Neural cell (in vitro differentiated cells): ENCODE data around the gene ITGB3. TPM values are rescaled to one million over a fixed set of nuclear protein-coding genes. Genes with fewer than 3 reads are reported as not detected.

ENCODE experiments used
- H2AFZ ChIP-seq: fragments of 200-600, 300-800 bp; sonication (generic), shearing (Covaris generic); 2 replicates; pipeline ENCODE4 v1.6.0; 2014; ENCODE audit warnings: low read depth, mild to moderate bottlenecking, antibody characterized with exemption, low read length, moderate library complexity
- H3F3A ChIP-seq: fragments of 200-600 bp; shearing (Covaris generic); 2 replicates; pipeline ENCODE4 v1.6.1; 2016; ENCODE audit warnings: mild to moderate bottlenecking, moderate library complexity, mixed read lengths, antibody characterized with exemption, low read length; ENCODE audit not compliant: insufficient read depth, poor library complexity, severe bottlenecking
- H3K27ac ChIP-seq: fragments of 200-600, 300-800 bp; sonication (generic), shearing (Covaris generic); 2 replicates; pipeline ENCODE4 v1.5.1; 2014; ENCODE audit warnings: mild to moderate bottlenecking, low read length, moderate library complexity
- H3K27me3 ChIP-seq: fragments of 300-800, 200-600 bp; sonication (generic), shearing (Covaris generic); 2 replicates; pipeline ENCODE4 v1.6.0; 2014; ENCODE audit warnings: mild to moderate bottlenecking, low read depth, low read length, moderate library complexity; ENCODE audit not compliant: insufficient read depth
- H3K36me3 ChIP-seq: fragments of 300-800, 200-600 bp; sonication (generic), shearing (Covaris generic); 2 replicates; pipeline ENCODE4 v1.5.1; 2014; ENCODE audit warnings: mild to moderate bottlenecking, antibody characterized with exemption, low read length, moderate library complexity; ENCODE audit not compliant: insufficient read depth
- H3K4me2 ChIP-seq: fragments of 300-800, 200-600 bp; sonication (generic), shearing (Covaris generic); 2 replicates; pipeline ENCODE4 v1.6.0; 2014; ENCODE audit warnings: mild to moderate bottlenecking, low read length
- H3K4me3 ChIP-seq: fragments of 300-800, 200-600 bp; sonication (generic), shearing (Covaris generic); 2 replicates; pipeline ENCODE4 v1.5.1; 2014; ENCODE audit warnings: mild to moderate bottlenecking, low read length, moderate library complexity
- H3K79me2 ChIP-seq: fragments of 200-600 bp; shearing (Covaris generic); replicated peaks from 2 replicates; pipeline ENCODE4 v1.6.0; 2014; ENCODE audit warnings: mild to moderate bottlenecking, low read length, moderate library complexity; ENCODE audit not compliant: insufficient read depth
- H3K9ac ChIP-seq: fragments of 300-800, 200-600 bp; sonication (generic), shearing (Covaris generic); 2 replicates; pipeline ENCODE4 v1.6.1; 2016; ENCODE audit warnings: mild to moderate bottlenecking, low read length, mixed read lengths
- H3K9me2 ChIP-seq: fragments of 200-600 bp; shearing (Covaris generic); 2 replicates; pipeline ENCODE4 v1.6.1; 2016; ENCODE audit warnings: mild to moderate bottlenecking, low read length, mixed read lengths; ENCODE audit not compliant: insufficient read depth
- H3K9me3 ChIP-seq: fragments of 200-600, 300-800 bp; sonication (generic), shearing (Covaris generic); 2 replicates; pipeline ENCODE4 v1.6.1; 2016; ENCODE audit warnings: mild to moderate bottlenecking, mixed run types, low read length, moderate library complexity, mixed read lengths
- H4K20me1 ChIP-seq: fragments of 200-600 bp; shearing (Covaris generic); 2 replicates; pipeline ENCODE4 v1.6.1; 2016; ENCODE audit warnings: mild to moderate bottlenecking, mixed run types; ENCODE audit not compliant: insufficient read depth
- CTCF ChIP-seq: fragments of 450-650 bp; IDR thresholded peaks from 2 replicates; pipeline ENCODE4 v1.5.1; 2014; ENCODE audit warnings: antibody characterized with exemption, mild to moderate bottlenecking, moderate library complexity; ENCODE audit not compliant: poor library complexity, severe bottlenecking
- EP300 ChIP-seq: fragments of 450-650 bp; conservative IDR thresholded peaks from 2 replicates; pipeline ENCODE4 v1.6.1; 2014; ENCODE audit warnings: antibody characterized with exemption, mild to moderate bottlenecking, moderate library complexity; ENCODE audit not compliant: poor library complexity, severe bottlenecking
- EZH2 ChIP-seq: fragments of 200-600, 300-800 bp; shearing (Covaris generic), sonication (generic); IDR thresholded peaks from 2 replicates; pipeline ENCODE4 v1.6.1; 2014; ENCODE audit warnings: antibody characterized with exemption, low read length, borderline replicate concordance, mild to moderate bottlenecking; ENCODE audit not compliant: insufficient read depth, poor library complexity, severe bottlenecking
- MXI1 ChIP-seq: fragments of 450-650 bp; conservative IDR thresholded peaks from 2 replicates; pipeline ENCODE4 v1.6.1; 2014; ENCODE audit warnings: antibody characterized with exemption, mild to moderate bottlenecking; ENCODE audit not compliant: poor library complexity, severe bottlenecking
- POLR2AphosphoS5 ChIP-seq: IDR thresholded peaks from 2 replicates; pipeline ENCODE4 v1.6.1; 2012
- RAD21 ChIP-seq: fragments of 450-650 bp; conservative IDR thresholded peaks from 2 replicates; pipeline ENCODE4 v1.6.1; 2014; ENCODE audit warnings: antibody characterized with exemption, mild to moderate bottlenecking, moderate library complexity
- REST ChIP-seq: IDR thresholded peaks from 2 replicates; pipeline ENCODE4 v1.6.1; 2012; ENCODE audit warnings: borderline replicate concordance
- SMC3 ChIP-seq: fragments of 450-650 bp; conservative IDR thresholded peaks from 2 replicates; pipeline ENCODE4 v1.6.1; 2014; ENCODE audit warnings: antibody characterized with exemption, mild to moderate bottlenecking, moderate library complexity; ENCODE audit not compliant: poor library complexity
- TAF1 ChIP-seq: IDR thresholded peaks from 2 replicates; pipeline ENCODE4 v1.6.1; 2012; ENCODE audit warnings: low read depth
- polyA plus RNA-seq: library from polyadenylated mRNA; depleted of rRNA; stranded (reverse); fragments of >200 nt; gene quantifications from 2 replicates; pipeline ENCODE4 v1.2.3, GENCODE V29; 2014

ITGB3 gene
- polyA plus RNA-seq, 1 donor from 2014 or later = not detected

- H3K9me2 ChIP-seq = no peaks in the 10 kb centered on the region
- H3K27ac ChIP-seq = no peak overlapping the region
- no peaks in the 10 kb centered on the region for H3K36me3 ChIP-seq
- H3F3A ChIP-seq = no peaks in the 10 kb centered on the region
- TF ChIP-seq POLR2AphosphoS5 = no peak
- H3K4me2 ChIP-seq = no peak overlapping the region
- no peak overlapping the region for H3K9ac ChIP-seq
- no peaks in the 10 kb centered on the region for H3K27me3 ChIP-seq
- no peaks in the 10 kb centered on the region for H4K20me1 ChIP-seq
- no peaks in the 10 kb centered on the region for H3K79me2 ChIP-seq
- H3K9me3 ChIP-seq = no peaks in the 10 kb centered on the region
- H2AFZ ChIP-seq = no peak overlapping the region
- H3K4me3 ChIP-seq = no peak overlapping the region
These were observed 31.6 kb upstream of the ITGB3 start for GRCh38 chr17:47222047-47222446.

GRCh38 chr17:47223007-47223406, 30.6 kb upstream of the ITGB3 start:
- Histone ChIP-seq H3K79me2 (no peaks in the 10 kb centered on the region), H3K27ac (no peak overlapping the region), H3K36me3 (no peaks in the 10 kb centered on the region), H2AFZ (no peak overlapping the region), H3K9me3 (no peaks in the 10 kb centered on the region), H3K9me2 (no peaks in the 10 kb centered on the region), H3K4me2 (no peak overlapping the region), H3F3A (no peaks in the 10 kb centered on the region), H4K20me1 (no peaks in the 10 kb centered on the region), H3K27me3 (no peaks in the 10 kb centered on the region), H3K4me3 (no peak overlapping the region), H3K9ac (no peak overlapping the region)
- TF ChIP-seq REST (no peak), TAF1 (no peak), CTCF (no peak), RAD21 (no peak), MXI1 (no peak), EZH2 (no peak), SMC3 (no peak)

GRCh38 chr17:47223460-47223859, 30.2 kb upstream of the ITGB3 start:
- TF ChIP-seq SMC3 (no peak), EZH2 (no peak), TAF1 (no peak), MXI1 (no peak), EP300 (no peak), CTCF (no peak), POLR2AphosphoS5 (no peak), REST (no peak), RAD21 (no peak)
- no peaks in the 10 kb centered on the region for H3K36me3 ChIP-seq
- no peaks in the 10 kb centered on the region for H3K27me3 ChIP-seq
- no peaks in the 10 kb centered on the region for H4K20me1 ChIP-seq
- no peaks in the 10 kb centered on the region for H3K9me2 ChIP-seq
- H2AFZ ChIP-seq = no peak overlapping the region
- H3K4me3 ChIP-seq = no peak overlapping the region
- no peak overlapping the region for H3K9ac ChIP-seq
- H3K4me2 ChIP-seq = no peak overlapping the region
- H3K79me2 ChIP-seq = no peaks in the 10 kb centered on the region
- H3F3A ChIP-seq = no peaks in the 10 kb centered on the region
- H3K27ac ChIP-seq = no peak overlapping the region
- no peaks in the 10 kb centered on the region for H3K9me3 ChIP-seq
